ENCODE measurements around the gene STK40.

STK40 gene

GRCh38 chr1:36386265-36387140, 779 bp upstream of the STK40 start:
- peak; percentile 97 for DNase-seq (ENCODE audit: low read depth)
- peak overlapping the region; percentile 86 for H3K4me3 ChIP-seq (ENCODE audit: low read depth, low read length)
- TF ChIP-seq CTCF (IDR thresholded peaks at IDR 0.05; ENCODE audit: insufficient read depth, low read depth, low read length, missing control alignments): no peak

- peak; percentile 57 for DNase-seq (ENCODE audit: low read depth)
- TF ChIP-seq CTCF (IDR thresholded peaks at IDR 0.05; ENCODE audit: insufficient read depth, low read depth, low read length, missing control alignments): no peak
- peak overlapping the region; percentile 81 for H3K4me3 ChIP-seq (ENCODE audit: low read depth, low read length)
Measured at GRCh38 chr1:36384542-36385409, 948 bp downstream of the STK40 start.

GRCh38 chr1:36383240-36383639, 2.5 kb downstream of the STK40 start:
- no peak overlapping the region for H3K4me3 ChIP-seq (ENCODE audit: low read depth, low read length)
- TF ChIP-seq CTCF (IDR thresholded peaks at IDR 0.05; ENCODE audit: insufficient read depth, low read depth, low read length, missing control alignments): no peak
- no peak for DNase-seq (ENCODE audit: low read depth)

- no peak for TF ChIP-seq CTCF (IDR thresholded peaks at IDR 0.05; ENCODE audit: insufficient read depth, low read depth, low read length, missing control alignments)
- DNase-seq (ENCODE audit: low read depth): no peak
- no peak overlapping the region for H3K4me3 ChIP-seq (ENCODE audit: low read depth, low read length)
Measured at GRCh38 chr1:36382669-36383068, 3.1 kb downstream of the STK40 start.

GRCh38 chr1:36382231-36382630, 3.5 kb downstream of the STK40 start:
- no peak for DNase-seq (ENCODE audit: low read depth)
- no peak overlapping the region for H3K4me3 ChIP-seq (ENCODE audit: low read depth, low read length)
- no peak for TF ChIP-seq CTCF (IDR thresholded peaks at IDR 0.05; ENCODE audit: insufficient read depth, low read depth, low read length, missing control alignments)

GRCh38 chr1:36381405-36381804, 4.3 kb downstream of the STK40 start:
- no peak for TF ChIP-seq CTCF (IDR thresholded peaks at IDR 0.05; ENCODE audit: insufficient read depth, low read depth, low read length, missing control alignments)
- no peak overlapping the region for H3K4me3 ChIP-seq (ENCODE audit: low read depth, low read length)
- DNase-seq (ENCODE audit: low read depth): no peak
